HuH-7.5 (cell line): ENCODE measurements around the gene PITHD1.
"Not testable (repeated sequence)": the region's sequence is repeated elsewhere in the genome, so short reads cannot be mapped to it uniquely, and the experiment has no call there.

Source experiments
- DNase-seq: peaks from one replicate; pipeline ENCODE4 v3.0.0; 2011; ENCODE audit warnings: low spot score

PITHD1 gene

GRCh38 chr1:23774174-23774880 lies 3.9 kb upstream of the PITHD1 start:
- no peak for DNase-seq

- no peak for DNase-seq
Measured at GRCh38 chr1:23776217-23776616, 2.0 kb upstream of the PITHD1 start.

- DNase-seq = no peak
Measured at GRCh38 chr1:23779826-23780371, 1.7 kb downstream of the PITHD1 start.

GRCh38 chr1:23783141-23783540 lies 4.9 kb downstream of the PITHD1 start:
- DNase-seq = not testable (repeated sequence)

GRCh38 chr1:23784846-23785245 lies 6.6 kb downstream of the PITHD1 start:
- no peak for DNase-seq

GRCh38 chr1:23787701-23788100 lies 9.5 kb downstream of the PITHD1 start:
- DNase-seq = no peak

GRCh38 chr1:23788695-23789094 lies 10.5 kb downstream of the PITHD1 start:
- DNase-seq = no peak

GRCh38 chr1:23790696-23791515 lies 12.7 kb downstream of the PITHD1 start, which contains the start of gene LYPLA2:
TSS of gene LYPLA2 (plus strand) at chr1:23791145. CDS start at chr1:23792683, 1,538 bp downstream.
- DNase-seq = peak; percentile 92

- DNase-seq = peak; percentile 67
Measured at GRCh38 chr1:23791516-23792047, 13.4 kb downstream of the PITHD1 start.

- no peak for DNase-seq
Measured at GRCh38 chr1:23792151-23792945, 14.1 kb downstream of the PITHD1 start.

GRCh38 chr1:23793018-23793781 lies 15.0 kb downstream of the PITHD1 start:
- no peak for DNase-seq

- DNase-seq = no peak
Measured at GRCh38 chr1:23793861-23794731, 15.9 kb downstream of the PITHD1 start.

- not testable (repeated sequence) for DNase-seq
Measured at GRCh38 chr1:23794732-23795182, 16.5 kb downstream of the PITHD1 start.

GRCh38 chr1:23795676-23796465 lies 17.7 kb downstream of the PITHD1 start:
- DNase-seq = no peak

GRCh38 chr1:23796466-23797271 lies 18.5 kb downstream of the PITHD1 start:
- DNase-seq = no peak

GRCh38 chr1:23797478-23798448 lies 19.5 kb downstream of the PITHD1 start:
- no peak for DNase-seq

GRCh38 chr1:23798662-23799142 lies 20.5 kb downstream of the PITHD1 start:
- DNase-seq = no peak
